IMR-90 (cell line): ENCODE results near the gene GPR161.

Source experiments
- CTCF ChIP-seq: conservative IDR thresholded peaks from 2 replicates; pipeline ENCODE4 v1.5.1; 2012; ENCODE audit warnings: mild to moderate bottlenecking, low read depth, low read length, improper control_type of control experiment
- POLR2A ChIP-seq: IDR thresholded peaks from 2 replicates; pipeline ENCODE4 v1.6.1; 2012; ENCODE audit warnings: mild to moderate bottlenecking, low read depth, low read length
- RAD21 ChIP-seq: IDR thresholded peaks from 2 replicates; pipeline ENCODE4 v1.6.1; 2012; ENCODE audit warnings: low read length, improper control_type of control experiment

- TF ChIP-seq POLR2A (no peak), CTCF (no peak), RAD21 (no peak)
These were observed 13.6 kb upstream of the GPR161 start for GRCh38 chr1:168150283-168150682.
